HEK293 (cell line): Measurements from ENCODE around the gene COL5A2.

Experiments used
- CTCF ChIA-PET: fragments of 350-600 bp; formaldehyde crosslinking; extraction: SDS; loops from one replicate; lab custom pipeline; 2021; ENCODE audit warnings: antibody characterized with exemption; lab: Yijun Ruan, JAX
- POLR2A ChIA-PET: fragments of 300-600 bp; formaldehyde crosslinking; extraction: SDS; loops from one replicate; lab custom pipeline; 2020; ENCODE audit warnings: antibody characterized with exemption, inconsistent platforms; lab: Yijun Ruan, JAX
- H3K27ac ChIP-seq: fragments of 200-500 bp; sonication (Bioruptor generic); 2 replicates; pipeline ENCODE4 v1.5.1; 2014; ENCODE audit warnings: low read depth, low read length, control low read depth, inconsistent platforms; ENCODE audit errors: extremely low read depth
- H3K36me3 ChIP-seq, 2 experiments: fragments of 200-500 bp in 1 of 2; sonication (Bioruptor generic) in 1 of 2; 1 replicate in 1 of 2; 2 replicates in 1 of 2; pipeline ENCODE4 v1.5.1; 2014 to 2017; ENCODE audit warnings: inconsistent platforms in 2 of 2, low read length in 2 of 2; ENCODE audit not compliant: control insufficient read depth in 2 of 2, insufficient read depth in 1 of 2
- H3K4me1 ChIP-seq: fragments of 200-500 bp; sonication (Bioruptor generic); 2 replicates; pipeline ENCODE4 v1.5.1; 2014; ENCODE audit warnings: mild to moderate bottlenecking, low read length, inconsistent platforms; ENCODE audit not compliant: control insufficient read depth, insufficient read depth
- H3K4me3 ChIP-seq: 2 replicates; pipeline ENCODE4 v1.5.1; 2011; ENCODE audit warnings: low read depth, mild to moderate bottlenecking, control low read depth, low read length, moderate library complexity
- H3K9me3 ChIP-seq: fragments of 200-500 bp; sonication (Bioruptor generic); 2 replicates; pipeline ENCODE4 v1.5.1; 2014; ENCODE audit warnings: low read depth, low read length, inconsistent platforms; ENCODE audit not compliant: control insufficient read depth, insufficient read depth
- GLI4 ChIP-seq: fragments of 450-650 bp; formaldehyde crosslinking; IDR thresholded peaks from 2 replicates; pipeline ENCODE4 v1.5.1; 2016; ENCODE audit warnings: missing biosample characterization, missing genetic modification characterization
- HOXC10 ChIP-seq: sonication (generic); formaldehyde crosslinking; IDR thresholded peaks from 2 replicates; pipeline ENCODE4 v1.8.1; 2023; ENCODE audit warnings: mild to moderate bottlenecking, missing genetic modification reagents
- HOXD13 ChIP-seq: sonication (generic); formaldehyde crosslinking; IDR thresholded peaks from 2 replicates; pipeline ENCODE4 v1.8.0; 2022; ENCODE audit warnings: missing genetic modification reagents, borderline replicate concordance
- PBX3 ChIP-seq: sonication (generic); formaldehyde crosslinking; IDR thresholded peaks from 2 replicates; pipeline ENCODE4 v1.8.1; 2022; ENCODE audit warnings: mild to moderate bottlenecking, moderate library complexity, missing genetic modification reagents
- TCF7L2 ChIP-seq: IDR thresholded peaks from 2 replicates; pipeline ENCODE4 v1.6.1; 2011; ENCODE audit warnings: low read depth, mild to moderate bottlenecking, inconsistent platforms, low read length, moderate library complexity, borderline replicate concordance
- TRIM28 ChIP-seq: IDR thresholded peaks from 2 replicates; pipeline ENCODE4 v1.6.1; 2011; ENCODE audit warnings: low read length, control low read depth, borderline replicate concordance
- ZBTB6 ChIP-seq: fragments of 450-650 bp; formaldehyde crosslinking; IDR thresholded peaks from 2 replicates; pipeline ENCODE4 v1.5.1; 2017; ENCODE audit warnings: missing biosample characterization, missing genetic modification characterization
- ZNF121 ChIP-seq: fragments of 450-650 bp; formaldehyde crosslinking; IDR thresholded peaks from 2 replicates; pipeline ENCODE4 v1.5.1; 2016; ENCODE audit warnings: missing biosample characterization, missing genetic modification characterization
- ZNF350 ChIP-seq: fragments of 450-650 bp; formaldehyde crosslinking; IDR thresholded peaks from 2 replicates; pipeline ENCODE4 v1.5.0; 2017; ENCODE audit warnings: missing biosample characterization, mild to moderate bottlenecking, missing genetic modification characterization
- ZNF501 ChIP-seq: fragments of 450-650 bp; formaldehyde crosslinking; IDR thresholded peaks from 2 replicates; pipeline ENCODE4 v1.5.1; 2016; ENCODE audit warnings: missing biosample characterization, missing genetic modification characterization
- ZNF521 ChIP-seq: fragments of 450-650 bp; formaldehyde crosslinking; IDR thresholded peaks from 2 replicates; pipeline ENCODE4 v1.5.1; 2017; ENCODE audit warnings: missing biosample characterization, mild to moderate bottlenecking, missing genetic modification characterization
- ZNF621 ChIP-seq: fragments of 450-650 bp; formaldehyde crosslinking; IDR thresholded peaks from 2 replicates; pipeline ENCODE4 v1.5.1; 2017; ENCODE audit warnings: missing biosample characterization, missing genetic modification characterization
- ZNF785 ChIP-seq: fragments of 450-650 bp; formaldehyde crosslinking; IDR thresholded peaks from 2 replicates; pipeline ENCODE4 v1.5.1; 2016; ENCODE audit warnings: missing biosample characterization, missing genetic modification characterization
- TF ChIP-seq, protein P1 (sequence below): fragments of 450-650 bp; formaldehyde crosslinking; IDR thresholded peaks from 2 replicates; pipeline ENCODE4 v1.5.1; 2016; ENCODE audit warnings: missing biosample characterization, missing genetic modification characterization, low read depth
- TF ChIP-seq, protein P2 (sequence below): fragments of 450-650 bp; formaldehyde crosslinking; IDR thresholded peaks from 2 replicates; pipeline ENCODE4 v1.5.1; 2016; ENCODE audit warnings: missing biosample characterization, missing genetic modification characterization
- TF ChIP-seq, protein P3 (sequence below): fragments of 450-650 bp; formaldehyde crosslinking; IDR thresholded peaks from 2 replicates; pipeline ENCODE4 v1.5.1; 2017; ENCODE audit warnings: missing biosample characterization, mild to moderate bottlenecking, missing genetic modification characterization, moderate library complexity
- TF ChIP-seq, protein P4 (sequence below): fragments of 450-650 bp; formaldehyde crosslinking; IDR thresholded peaks from 2 replicates; pipeline ENCODE4 v1.5.1; 2016; ENCODE audit warnings: missing biosample characterization, missing genetic modification characterization, low read depth
- TF ChIP-seq, protein P5 (sequence below): fragments of 450-650 bp; formaldehyde crosslinking; IDR thresholded peaks from 2 replicates; pipeline ENCODE4 v1.5.1; 2016; ENCODE audit warnings: missing biosample characterization, missing genetic modification characterization
- TF ChIP-seq, protein P6 (sequence below): fragments of 450-650 bp; formaldehyde crosslinking; IDR thresholded peaks from 2 replicates; pipeline ENCODE4 v1.5.1; 2016; ENCODE audit warnings: missing biosample characterization, missing genetic modification characterization

Gene COL5A2

GRCh38 chr2:189104934-189105333 lies 74.6 kb downstream of the COL5A2 start (continued):
- TF ChIP-seq, protein P1, sequence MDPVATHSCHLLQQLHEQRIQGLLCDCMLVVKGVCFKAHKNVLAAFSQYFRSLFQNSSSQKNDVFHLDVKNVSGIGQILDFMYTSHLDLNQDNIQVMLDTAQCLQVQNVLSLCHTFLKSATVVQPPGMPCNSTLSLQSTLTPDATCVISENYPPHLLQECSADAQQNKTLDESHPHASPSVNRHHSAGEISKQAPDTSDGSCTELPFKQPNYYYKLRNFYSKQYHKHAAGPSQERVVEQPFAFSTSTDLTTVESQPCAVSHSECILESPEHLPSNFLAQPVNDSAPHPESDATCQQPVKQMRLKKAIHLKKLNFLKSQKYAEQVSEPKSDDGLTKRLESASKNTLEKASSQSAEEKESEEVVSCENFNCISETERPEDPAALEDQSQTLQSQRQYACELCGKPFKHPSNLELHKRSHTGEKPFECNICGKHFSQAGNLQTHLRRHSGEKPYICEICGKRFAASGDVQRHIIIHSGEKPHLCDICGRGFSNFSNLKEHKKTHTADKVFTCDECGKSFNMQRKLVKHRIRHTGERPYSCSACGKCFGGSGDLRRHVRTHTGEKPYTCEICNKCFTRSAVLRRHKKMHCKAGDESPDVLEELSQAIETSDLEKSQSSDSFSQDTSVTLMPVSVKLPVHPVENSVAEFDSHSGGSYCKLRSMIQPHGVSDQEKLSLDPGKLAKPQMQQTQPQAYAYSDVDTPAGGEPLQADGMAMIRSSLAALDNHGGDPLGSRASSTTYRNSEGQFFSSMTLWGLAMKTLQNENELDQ (tag by site-specific recombination), result no peak
- no peak for TF ChIP-seq ZNF501 (tag by site-specific recombination)
- TF ChIP-seq ZNF121 (tag by site-specific recombination), result no peak

DNA sequence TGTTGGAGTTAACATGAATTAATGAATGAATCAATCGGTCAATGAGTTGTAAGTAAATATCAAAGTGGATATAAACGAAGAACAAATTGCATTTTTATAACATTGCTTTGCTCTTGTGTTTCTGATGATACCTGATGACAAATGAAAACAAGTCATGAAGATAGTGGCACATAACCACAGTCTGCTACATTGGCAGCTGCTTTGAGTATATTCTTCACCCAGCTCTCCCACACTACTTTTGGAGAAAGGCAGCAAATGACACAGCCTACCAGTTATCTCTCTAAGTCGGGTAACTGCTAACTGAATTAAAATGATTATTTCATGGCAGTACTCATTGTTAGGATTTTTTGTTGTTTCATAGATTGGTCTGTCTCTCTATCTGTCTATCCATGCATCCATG lies 76.8 kb downstream of the COL5A2 start:
- no peaks in the 10 kb centered on the region for H3K9me3 ChIP-seq
- H3K36me3 ChIP-seq, result no peaks in the 10 kb centered on the region
- no peak overlapping the region for H3K27ac ChIP-seq
- H3K4me1 ChIP-seq, result no peaks in the 10 kb centered on the region
- CTCF ChIA-PET, result no interaction called here
- TF ChIP-seq TCF7L2 (no peak), ZNF350 (tag by site-specific recombination) (no peak), ZNF521 (no peak), HOXC10 (CRISPR knock-in tag) (no peak), TRIM28 (no peak), ZNF785 (no peak), GLI4 (tag by site-specific recombination) (no peak), PBX3 (CRISPR knock-in tag) (no peak)
- TF ChIP-seq, protein P2, sequence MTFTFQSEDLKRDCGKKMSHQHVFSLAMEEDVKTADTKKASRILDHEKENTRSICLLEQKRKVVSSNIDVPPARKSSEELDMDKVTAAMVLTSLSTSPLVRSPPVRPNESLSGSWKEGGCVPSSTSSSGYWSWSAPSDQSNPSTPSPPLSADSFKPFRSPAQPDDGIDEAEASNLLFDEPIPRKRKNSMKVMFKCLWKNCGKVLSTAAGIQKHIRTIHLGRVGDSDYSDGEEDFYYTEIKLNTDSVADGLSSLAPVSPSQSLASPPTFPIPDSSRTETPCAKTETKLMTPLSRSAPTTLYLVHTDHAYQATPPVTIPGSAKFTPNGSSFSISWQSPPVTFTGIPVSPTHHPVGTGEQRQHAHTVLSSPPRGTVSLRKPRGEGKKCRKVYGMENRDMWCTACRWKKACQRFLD, result no peak
- TF ChIP-seq, protein P3, sequence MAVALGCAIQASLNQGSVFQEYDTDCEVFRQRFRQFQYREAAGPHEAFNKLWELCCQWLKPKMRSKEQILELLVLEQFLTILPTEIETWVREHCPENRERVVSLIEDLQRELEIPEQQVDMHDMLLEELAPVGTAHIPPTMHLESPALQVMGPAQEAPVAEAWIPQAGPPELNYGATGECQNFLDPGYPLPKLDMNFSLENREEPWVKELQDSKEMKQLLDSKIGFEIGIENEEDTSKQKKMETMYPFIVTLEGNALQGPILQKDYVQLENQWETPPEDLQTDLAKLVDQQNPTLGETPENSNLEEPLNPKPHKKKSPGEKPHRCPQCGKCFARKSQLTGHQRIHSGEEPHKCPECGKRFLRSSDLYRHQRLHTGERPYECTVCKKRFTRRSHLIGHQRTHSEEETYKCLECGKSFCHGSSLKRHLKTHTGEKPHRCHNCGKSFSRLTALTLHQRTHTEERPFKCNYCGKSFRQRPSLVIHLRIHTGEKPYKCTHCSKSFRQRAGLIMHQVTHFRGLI, result no peak
- TF ChIP-seq, protein P4, sequence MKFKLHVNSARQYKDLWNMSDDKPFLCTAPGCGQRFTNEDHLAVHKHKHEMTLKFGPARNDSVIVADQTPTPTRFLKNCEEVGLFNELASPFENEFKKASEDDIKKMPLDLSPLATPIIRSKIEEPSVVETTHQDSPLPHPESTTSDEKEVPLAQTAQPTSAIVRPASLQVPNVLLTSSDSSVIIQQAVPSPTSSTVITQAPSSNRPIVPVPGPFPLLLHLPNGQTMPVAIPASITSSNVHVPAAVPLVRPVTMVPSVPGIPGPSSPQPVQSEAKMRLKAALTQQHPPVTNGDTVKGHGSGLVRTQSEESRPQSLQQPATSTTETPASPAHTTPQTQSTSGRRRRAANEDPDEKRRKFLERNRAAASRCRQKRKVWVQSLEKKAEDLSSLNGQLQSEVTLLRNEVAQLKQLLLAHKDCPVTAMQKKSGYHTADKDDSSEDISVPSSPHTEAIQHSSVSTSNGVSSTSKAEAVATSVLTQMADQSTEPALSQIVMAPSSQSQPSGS (tag by site-specific recombination), result no peak
- no peak overlapping the region for H3K4me3 ChIP-seq
- POLR2A ChIA-PET, result no interaction called here

GRCh38 chr2:189097934-189098333 lies 81.6 kb downstream of the COL5A2 start:
- Histone ChIP-seq H3K36me3 (no peaks in the 10 kb centered on the region), H3K27ac (no peak overlapping the region), H3K4me3 (no peak overlapping the region), H3K4me1 (no peaks in the 10 kb centered on the region), H3K9me3 (no peaks in the 10 kb centered on the region)
- ChIA-PET CTCF (interaction anchor here (0.6 to 1.6 kb wide), 2 partner anchors 126 to 190 kb away, joined by 4 to 7 read pairs; no protein-coding TSS in a partner anchor), POLR2A (no interaction called here)
- TF ChIP-seq ZBTB6 (tag by site-specific recombination), result no peak
- TF ChIP-seq, protein P5, sequence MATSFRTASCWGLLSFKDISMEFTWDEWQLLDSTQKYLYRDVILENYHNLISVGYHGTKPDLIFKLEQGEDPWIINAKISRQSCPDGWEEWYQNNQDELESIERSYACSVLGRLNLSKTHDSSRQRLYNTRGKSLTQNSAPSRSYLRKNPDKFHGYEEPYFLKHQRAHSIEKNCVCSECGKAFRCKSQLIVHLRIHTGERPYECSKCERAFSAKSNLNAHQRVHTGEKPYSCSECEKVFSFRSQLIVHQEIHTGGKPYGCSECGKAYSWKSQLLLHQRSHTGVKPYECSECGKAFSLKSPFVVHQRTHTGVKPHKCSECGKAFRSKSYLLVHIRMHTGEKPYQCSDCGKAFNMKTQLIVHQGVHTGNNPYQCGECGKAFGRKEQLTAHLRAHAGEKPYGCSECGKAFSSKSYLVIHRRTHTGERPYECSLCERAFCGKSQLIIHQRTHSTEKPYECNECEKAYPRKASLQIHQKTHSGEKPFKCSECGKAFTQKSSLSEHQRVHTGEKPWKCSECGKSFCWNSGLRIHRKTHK, result no peak
- no peak for TF ChIP-seq ZNF621 (tag by site-specific recombination)
- no peak for TF ChIP-seq HOXD13
- TF ChIP-seq, protein P6, sequence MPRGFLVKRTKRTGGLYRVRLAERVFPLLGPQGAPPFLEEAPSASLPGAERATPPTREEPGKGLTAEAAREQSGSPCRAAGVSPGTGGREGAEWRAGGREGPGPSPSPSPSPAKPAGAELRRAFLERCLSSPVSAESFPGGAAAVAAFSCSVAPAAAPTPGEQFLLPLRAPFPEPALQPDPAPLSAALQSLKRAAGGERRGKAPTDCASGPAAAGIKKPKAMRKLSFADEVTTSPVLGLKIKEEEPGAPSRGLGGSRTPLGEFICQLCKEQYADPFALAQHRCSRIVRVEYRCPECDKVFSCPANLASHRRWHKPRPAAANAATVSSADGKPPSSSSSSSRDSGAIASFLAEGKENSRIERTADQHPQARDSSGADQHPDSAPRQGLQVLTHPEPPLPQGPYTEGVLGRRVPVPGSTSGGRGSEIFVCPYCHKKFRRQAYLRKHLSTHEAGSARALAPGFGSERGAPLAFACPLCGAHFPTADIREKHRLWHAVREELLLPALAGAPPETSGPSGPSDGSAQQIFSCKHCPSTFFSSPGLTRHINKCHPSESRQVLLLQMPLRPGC (tag by site-specific recombination), result no peak
